ENCODE results near the gene CCDC192.
"Not testable (repeated sequence)": the region's sequence is repeated elsewhere in the genome, so short reads cannot be mapped to it uniquely, and the experiment has no call there.

CCDC192 gene

DNA sequence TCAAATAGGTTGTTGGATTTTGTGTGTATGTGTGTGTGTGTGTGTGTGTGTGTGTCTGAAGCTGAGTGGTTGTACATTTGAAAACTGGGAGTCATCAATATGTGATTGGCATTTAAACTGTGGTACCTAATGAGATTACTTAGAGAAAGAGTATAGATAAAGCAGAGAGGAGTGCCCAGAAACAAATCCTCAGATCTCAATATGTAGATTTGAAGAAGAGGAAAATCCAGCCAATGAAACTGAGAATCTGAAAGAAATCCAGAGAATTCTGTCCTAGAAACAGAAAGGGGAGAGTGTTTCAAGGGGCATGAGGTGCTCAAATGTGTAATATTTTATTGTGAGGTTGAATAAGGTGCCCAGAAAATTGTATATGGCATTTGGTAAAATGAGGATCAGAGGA lies 66.2 kb downstream of the CCDC192 start:
- DNase-seq = no peak

DNA sequence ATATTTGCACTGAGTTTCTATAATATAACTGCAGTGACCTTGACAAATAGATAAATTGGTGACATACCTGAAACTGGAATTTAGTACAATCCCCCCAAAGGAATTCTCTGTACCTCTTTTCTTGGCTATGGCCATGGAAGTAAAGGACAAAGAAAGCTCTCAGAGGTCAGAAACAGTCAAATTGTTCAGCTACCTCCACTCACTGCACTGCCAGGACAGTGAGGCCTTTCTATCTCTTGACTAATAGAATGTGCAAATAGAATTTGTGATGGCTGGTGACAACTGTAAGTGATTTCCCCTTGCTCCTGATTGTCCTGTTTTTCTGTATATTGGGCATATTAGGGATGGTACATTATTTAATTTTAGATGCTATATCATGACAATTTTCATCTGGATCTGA lies 67.1 kb downstream of the CCDC192 start:
- no peak for DNase-seq

DNA sequence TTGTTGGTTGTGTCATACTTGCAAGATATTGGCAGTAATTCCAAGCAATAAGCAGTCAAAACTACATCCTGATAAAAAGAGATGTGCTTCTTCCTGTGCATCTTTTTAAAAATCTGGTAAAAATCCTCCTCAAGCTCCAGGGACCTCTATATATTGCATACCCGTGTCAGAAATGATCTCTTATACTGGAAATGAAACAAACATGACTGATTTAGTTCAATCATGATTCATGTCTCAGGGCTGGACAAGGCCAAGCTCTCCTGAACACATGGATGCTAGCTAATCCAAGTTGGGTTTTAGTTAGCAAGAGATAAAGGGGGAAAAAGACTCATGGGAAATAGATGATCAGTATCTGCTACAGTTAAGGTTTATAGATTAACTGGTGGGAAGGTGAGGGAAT lies 69.3 kb downstream of the CCDC192 start:
- no peak for DNase-seq

DNA sequence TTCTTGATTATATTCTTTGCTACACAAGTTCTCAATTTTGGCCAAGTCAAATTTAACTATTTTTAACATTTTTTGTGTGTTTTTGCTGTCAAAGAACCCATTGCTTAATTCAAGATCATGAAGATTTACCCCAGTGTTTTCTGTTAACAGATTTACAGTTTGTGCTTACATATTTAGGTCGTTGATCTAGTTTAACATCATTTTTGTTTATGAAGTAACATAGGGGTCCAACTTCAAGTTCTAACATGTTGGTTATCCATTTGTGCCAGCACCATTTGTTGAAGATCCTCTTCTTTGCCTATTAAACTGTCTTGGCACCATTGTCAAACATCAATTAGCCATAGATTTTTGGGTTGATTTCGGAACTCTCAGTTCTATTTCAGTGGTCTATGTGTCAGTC lies 71.0 kb downstream of the CCDC192 start:
- DNase-seq = no peak

DNA sequence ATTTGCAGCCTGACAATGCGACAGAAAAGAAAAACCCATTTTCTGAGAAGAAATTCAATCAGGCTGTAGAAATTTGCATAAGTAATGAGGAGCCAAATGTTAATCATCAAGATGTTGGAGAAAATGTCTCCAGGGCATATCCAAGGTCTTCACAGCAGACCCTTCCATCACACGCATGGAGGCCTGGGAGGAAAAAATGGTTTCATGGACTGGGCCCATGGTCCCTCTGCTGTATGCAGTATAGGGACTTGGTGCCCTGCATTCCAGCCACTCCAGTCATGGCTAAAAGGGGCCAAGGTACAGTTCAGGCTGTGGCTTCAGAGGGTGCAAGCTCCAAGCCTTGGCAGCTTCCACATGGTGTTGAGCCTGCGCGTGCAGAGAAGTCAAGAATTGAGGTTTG lies 73.3 kb downstream of the CCDC192 start:
- no peak for DNase-seq

DNA sequence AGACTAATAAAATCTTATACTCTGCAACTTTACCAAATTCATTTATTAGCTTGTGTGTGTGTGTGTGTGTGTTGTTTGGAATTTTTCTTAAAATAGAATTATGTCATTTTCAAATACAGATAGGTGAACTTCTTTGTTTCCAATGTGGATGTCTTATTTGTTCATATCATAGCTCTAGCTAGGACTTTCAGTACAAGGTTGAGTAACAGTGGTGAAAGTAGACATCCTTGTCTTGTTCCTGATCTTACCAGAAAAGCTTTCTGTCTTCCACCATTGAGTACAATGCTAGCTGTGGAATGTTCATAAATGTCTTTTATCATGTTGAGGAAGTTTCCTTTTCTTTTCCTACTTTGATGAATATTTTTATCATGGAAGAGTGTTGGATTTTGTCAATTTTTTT lies 74.8 kb downstream of the CCDC192 start:
- DNase-seq = no peak

DNA sequence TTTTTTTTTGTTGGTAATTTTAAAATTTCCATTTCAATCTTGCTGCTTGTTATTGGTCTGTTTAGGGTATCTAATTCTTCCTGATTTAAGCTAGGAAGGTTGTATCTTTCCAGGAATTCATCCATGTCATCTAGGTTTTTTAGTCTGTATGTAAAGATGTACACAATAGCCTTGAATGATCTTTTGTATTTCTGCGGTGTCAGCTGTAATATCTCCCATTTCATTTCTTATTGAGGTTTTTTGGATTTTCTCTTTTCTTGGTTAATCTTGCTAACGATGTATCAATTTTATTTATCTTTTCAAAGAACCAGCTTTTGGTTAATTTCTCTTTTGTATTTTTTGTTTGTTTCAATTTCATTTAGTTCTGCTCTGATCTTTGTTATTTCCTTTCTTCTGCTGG lies 79.3 kb downstream of the CCDC192 start:
- DNase-seq = not testable (repeated sequence)

DNA sequence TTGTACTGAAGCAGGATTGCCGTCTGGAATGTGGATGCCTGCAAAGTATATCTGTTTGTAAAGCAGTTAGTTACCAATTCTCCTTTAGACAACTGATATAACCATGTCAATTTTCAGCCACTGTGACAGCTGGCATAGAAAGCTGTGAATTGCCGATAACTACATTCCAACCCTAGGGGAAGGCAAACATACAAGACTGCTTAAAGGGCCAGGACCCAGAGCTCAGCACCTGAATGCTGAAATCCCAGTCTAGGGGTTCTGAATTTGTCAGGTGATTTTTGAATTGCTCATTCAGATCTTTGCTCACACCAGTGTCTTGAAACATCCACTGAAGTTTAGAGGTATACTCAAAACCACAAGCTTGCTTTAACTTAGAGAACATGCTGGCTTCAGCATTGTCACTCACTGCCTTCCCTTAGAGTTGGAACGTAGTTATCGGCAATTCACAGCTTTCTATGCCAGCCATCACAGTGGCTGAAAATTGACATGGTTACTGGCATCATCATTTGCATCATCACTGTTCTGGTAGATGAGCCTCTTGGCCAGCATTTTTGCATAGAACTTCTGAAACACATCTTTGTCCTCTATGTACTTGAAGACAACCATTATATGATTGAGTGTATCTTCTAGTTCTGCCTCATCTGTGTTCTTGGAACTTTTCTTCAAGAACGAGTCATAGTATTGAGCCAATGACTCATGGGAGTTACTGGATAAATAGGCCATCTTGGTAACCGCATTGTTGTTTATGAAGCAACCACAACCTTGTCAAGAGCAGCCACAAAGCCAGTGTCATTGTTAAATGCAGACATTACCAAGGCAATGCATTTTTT lies 82.1 kb downstream of the CCDC192 start:
- peak; percentile 93 for DNase-seq

DNA sequence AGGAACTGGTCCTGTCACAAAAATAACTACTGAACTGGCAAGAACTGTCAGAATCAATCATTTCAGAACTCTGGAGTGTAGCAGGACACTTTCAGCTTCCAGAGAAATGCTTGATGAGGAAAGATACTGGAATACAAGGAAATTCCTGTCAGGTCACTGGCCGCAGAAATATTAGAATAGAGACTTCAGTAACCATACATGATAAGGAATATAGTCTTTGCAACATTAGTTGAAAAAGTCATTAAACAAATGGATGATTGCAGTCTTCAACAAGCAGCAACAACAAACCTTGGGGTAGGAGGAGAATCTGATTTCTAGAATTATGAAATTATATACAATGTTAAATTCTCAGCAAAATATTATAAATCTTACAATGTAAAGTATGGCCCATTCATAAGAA lies 88.2 kb downstream of the CCDC192 start:
- DNase-seq = no peak

DNA sequence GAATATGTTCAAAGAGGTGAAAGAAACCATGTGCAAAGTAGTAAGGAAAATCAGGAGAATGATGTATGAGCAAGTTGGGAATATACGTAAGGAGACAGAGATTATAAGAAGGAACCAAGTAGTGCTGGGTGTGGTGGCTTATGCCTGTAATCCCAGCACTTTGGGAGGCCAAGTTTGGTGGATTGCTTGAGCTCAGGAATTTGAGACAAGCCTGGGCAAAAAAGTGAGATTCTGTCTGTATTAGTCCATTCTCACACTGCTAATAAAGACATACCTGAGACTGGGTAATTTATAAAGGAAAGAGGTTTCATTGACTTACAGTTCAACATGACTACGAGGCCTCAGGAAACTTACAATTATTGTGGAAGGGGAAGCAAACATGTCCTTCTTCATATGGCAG lies 88.7 kb downstream of the CCDC192 start:
- not testable (repeated sequence) for DNase-seq

DNA sequence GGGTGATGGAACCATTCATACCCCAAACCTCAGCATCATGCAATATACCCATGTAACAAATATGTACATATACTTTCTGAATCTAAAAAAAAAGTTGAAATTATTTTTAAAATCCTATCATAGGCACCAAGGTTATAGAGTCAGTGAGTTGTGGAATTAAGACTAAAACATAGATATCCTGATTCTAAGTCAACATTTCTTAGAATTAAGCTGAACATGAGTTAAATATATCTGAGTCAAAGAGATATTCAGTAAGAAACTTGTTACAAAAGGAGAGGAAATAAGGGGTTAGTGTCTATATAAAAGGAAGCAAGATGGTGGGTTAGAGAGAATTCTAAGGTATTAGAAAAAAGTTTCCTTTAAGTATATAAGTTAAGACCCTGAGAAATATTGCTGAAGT lies 89.9 kb downstream of the CCDC192 start:
- no peak for DNase-seq

DNA sequence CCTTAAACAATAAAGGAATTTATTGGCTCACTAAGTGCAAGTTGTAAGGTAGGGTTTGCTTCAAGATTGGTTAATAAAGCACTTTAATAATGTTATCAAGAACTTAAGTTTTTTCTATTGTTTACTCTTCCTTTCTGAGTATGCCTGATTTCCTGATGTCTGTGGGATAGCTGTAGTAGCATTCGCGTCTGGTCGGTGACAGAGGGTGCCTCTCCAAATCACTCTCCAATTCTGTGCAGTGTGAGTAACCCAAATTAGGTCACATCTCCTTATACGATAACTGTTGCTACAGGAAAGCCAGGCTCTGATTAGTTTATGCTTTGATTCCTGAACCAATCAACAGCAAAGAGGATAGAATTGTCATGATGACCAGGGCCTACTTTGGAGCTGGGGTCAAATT lies 90.7 kb downstream of the CCDC192 start:
- no peak for DNase-seq

DNA sequence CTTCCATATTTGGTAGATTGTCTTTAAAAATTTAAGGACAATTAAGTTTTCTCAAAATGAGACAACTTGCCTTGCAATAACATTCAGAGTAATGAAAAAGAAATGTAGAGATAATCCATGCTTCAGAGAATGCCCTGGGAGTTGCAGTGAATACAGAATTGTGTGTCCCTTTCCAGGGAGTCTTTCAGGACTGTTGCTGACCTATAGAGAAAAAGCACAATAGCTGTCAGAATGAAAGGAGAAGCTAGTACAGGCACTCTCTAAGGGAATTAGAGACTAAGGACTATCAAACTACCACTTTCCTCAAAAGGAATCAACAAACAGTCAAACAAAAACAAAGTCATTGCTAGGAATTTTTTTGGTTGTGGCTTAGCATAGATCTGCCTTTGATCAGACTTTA lies 93.0 kb downstream of the CCDC192 start:
- DNase-seq = no peak

DNA sequence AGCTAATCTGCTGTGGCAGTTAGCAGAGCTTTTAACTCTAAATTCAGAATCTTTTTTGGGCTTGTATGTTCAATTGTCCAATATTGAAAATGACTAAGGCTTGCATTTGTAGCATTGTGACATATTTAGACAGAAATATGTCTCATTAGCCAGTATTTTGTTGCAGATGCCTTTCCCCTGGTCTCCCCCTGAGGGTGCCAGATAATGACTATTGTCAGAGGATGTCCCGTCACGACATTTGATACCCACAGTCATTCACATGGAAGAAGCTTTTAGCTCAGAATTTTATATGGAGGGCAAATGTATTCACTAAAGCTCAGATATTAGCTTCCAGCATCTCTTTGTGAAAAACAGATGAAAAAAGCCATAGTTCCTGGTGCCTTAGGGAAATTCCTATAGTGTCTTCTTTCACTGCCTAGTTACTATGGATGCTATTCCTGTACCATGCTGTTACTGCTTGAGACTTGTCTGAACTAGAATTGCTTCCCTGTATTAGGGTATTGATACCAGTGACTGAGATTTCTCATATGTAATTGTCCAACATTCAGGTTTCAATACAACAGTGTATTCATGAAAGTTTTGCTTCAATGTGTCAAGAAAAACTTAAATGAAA lies 96.2 kb downstream of the CCDC192 start:
- no peak for DNase-seq

DNA sequence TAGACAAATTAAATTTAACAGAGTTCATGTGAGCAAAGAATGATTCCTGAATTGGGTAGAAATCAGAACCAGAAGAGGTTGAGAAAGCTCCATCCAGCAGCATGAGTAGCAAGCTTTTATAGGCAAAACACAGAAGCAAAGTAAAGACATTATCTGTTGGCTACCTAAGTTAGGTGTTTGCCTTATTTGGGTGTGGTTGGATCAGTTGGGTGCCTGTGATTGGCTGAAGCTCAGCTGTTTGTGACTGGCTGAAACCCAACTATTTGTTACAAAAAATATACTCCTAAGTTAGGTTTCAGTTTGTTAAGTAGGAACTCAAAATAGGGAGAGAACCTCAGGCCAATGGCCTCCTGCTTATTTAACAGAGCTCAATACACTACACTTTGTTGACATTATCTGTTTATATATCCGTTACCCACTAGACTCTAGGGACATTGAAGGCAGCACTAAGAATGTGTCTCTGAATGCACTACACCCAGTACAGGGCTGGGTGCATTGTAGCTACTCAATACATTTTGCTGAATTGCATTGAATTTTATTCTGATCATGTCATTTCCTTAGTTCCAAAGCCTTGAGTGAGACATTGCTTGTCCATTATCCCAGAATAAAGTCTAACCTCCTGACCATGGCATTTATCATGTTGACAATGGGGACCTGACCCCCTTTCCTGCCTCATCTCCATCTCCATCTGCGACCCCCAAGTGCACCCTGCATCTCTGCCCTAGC lies 98.7 kb downstream of the CCDC192 start:
- DNase-seq = peak; percentile 78

DNA sequence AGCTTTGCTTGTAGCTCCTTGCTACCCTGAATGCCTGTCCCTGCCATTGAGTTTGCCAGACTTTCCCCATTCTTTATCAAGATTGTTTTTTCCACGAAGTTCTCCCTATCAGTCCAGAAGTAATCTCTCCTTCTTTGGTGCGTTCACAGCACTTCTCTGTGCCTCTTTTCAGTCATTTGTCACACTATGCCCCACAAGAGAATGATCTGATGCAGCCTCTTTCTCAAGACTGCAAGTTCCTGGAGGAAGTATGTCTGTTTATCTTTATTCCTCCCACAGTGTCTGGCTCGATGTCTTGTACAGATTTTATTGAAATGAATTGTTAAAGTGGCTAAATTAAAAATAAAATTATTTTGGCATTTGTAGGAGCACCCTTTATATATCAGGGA lies 99.3 kb downstream of the CCDC192 start:
- no peak for DNase-seq

DNA sequence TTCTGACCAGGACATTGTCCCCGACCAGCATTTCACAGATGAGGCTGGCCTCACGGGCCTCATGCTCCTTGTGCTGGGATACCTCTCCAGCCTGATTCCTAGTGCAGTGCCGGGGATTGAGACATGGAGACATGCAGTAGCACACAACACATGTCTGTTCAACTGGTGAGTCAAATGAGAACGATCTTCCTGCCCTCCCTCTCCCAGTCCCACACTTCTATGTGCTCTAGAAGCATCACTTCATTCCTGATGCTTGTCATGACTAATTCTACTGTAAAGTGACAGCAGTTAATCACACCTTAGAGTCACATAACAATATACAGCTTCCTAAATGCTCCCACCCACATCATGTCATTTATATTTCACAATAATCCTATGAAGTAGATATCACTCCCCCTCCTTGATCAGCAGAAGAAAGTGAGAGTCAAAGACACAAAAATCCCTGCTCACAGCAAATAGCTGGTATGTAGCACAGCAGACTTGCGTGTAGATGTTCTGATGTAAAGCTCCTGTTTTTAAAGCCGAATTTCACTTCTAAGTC lies 101.8 kb downstream of the CCDC192 start:
- DNase-seq = peak; percentile 76

DNA sequence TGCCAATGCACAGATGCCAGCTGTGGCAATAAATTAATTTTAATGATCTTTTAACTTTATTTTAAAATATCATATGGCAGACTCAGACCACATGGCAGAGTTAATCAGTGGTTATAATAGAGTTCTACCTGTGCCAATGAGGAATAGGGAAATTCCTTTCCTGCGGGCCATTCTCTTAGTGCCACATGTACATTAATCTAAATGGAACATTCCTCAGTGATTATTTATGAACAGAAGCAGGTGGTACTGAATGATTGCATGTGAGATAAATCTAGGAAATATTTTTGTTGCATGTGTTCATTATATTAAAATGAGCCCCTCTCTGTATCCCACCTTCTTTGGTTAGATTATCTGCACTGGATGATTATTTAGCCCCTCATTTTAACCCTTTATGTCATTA lies 102.3 kb downstream of the CCDC192 start:
- DNase-seq = no peak

DNA sequence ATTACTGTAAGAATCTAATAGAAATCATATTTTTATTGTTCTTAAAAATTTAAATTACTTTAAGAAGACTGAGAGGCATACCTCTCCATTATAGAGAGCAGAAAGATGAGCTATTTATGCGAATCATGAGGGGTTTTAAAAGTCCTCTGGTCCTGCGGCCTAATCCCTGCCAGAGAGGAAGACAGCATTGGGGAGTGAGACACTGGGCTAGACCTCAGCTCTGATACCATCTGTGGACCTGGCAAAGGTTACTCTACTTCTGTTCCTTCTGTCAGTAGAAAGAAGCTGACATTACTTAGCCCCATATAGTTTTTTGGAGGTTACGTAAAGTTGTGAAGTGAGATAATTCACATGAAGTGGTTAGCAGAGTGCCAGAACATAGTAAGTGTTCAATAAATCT lies 103.6 kb downstream of the CCDC192 start:
- no peak for DNase-seq

DNA sequence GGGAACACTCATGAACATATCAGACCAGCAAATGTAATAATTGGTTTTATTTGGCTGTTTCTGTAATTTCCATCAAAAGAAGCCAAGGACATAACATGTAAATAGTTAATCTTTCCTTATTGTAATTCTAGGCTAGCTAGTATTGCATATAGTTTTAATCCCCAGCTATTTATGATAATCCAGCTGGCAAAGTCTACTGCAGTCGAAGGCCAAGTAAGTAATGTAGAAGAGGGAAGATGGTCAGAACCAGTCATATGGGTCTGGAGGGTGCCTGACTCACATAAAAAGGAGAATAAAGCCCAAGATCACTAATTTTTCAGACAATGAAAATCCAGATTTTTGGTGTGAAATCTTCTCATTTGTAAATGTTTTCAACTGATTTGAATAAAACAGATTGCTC lies 106.3 kb downstream of the CCDC192 start:
- no peak for DNase-seq

DNA sequence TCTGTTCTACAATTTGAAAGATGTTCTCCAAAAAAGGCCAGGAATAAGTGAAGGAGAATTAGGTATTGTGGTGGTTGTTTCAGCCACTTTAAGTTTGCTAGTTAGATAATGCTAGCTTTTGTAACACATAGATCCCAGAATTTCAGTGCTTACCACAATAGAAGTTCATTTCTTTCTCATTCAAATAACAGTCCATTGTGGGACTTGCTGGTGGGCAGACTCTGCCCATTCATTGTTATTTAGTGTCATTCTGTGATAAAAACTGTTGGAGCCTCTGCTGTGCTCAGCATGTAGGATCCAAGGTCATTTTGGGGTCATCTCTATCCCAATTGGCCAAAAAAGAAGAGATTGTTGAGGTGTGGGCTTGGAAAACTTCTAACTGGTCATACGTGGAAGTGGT lies 106.8 kb downstream of the CCDC192 start:
- DNase-seq = no peak

DNA sequence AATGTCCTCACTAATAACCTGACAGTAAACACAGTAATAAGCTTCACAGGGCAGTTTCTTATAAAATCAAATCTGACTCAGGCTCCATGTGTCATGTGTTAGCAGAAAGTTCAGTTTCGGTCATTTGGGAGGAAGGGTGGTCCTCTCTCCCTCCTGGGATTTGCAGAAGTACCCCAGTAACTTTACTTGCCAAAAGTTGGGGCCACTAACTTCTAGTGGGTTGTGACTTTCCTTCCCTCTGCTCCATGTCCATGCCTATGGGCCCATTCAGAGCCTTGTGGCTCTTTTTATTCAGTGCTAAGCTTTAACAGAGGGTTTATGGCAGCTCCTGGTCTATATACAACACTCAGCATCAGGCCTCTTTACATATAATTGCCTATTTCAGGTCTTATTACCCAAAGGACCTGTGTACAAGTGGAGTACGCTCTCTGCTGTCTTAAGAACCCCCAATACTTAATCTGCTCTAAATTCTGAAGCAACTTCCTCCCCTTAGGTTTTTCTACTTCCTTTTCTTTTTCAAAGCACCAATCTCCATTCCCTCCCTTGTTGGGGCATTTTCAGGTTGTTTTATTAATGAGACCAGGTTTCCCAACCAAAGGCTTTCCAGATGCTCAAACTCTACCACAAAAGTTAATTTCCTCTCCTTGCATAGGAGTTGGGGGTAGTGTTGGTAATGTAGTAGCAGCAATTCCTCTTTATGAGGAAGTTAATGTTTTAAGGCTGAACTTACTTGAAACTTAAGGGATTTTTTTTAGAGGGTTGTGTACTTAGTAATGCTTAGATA lies 107.7 kb downstream of the CCDC192 start:
- no peak for DNase-seq

DNA sequence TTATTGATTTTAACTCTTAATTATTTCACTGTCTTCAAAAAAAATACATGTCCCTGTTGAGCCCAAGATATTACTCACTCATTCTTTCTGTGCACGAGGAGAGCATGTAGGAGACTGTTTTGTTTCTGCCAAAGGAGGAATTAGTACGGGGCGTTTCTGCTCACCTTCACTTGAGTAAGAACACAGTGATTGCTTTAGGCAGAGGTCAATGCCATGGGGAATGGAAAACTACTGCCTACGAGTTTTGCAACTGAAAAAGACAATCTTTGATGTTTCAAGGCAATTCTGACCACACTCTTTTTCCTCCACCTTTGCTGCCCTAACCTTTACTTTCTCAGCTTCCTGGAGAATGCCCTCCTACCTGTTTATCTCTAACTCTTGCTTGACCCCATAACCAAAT lies 109.4 kb downstream of the CCDC192 start:
- DNase-seq = no peak

Measured in fibroblast of skin of right biceps (primary cell).